Thymus (tissue), 11 donors: ENCODE data around the gene RNF26. TPM values are rescaled to one million over a fixed set of nuclear protein-coding genes. Genes with fewer than 3 reads are reported as not detected.

Experiments used
- DNase-seq, 9 donors: peaks; one replicate each; pipeline ENCODE4 v3.0.0-alpha.2; 2013; ENCODE audit warnings: low spot score in 9 of 9, low read depth in 6 of 9, missing footprints in 1 of 9
- H3K27ac ChIP-seq, 2 donors: one replicate each; pipeline ENCODE4 v1.5.1; 2013; ENCODE audit warnings: control low read depth in 1 of 2, low read depth in 1 of 2, low read length in 1 of 2, mild to moderate bottlenecking in 1 of 2, moderate library complexity in 1 of 2
- H3K27me3 ChIP-seq, 2 donors: one replicate each; pipeline ENCODE4 v1.5.1; 2013; ENCODE audit warnings: low read length in 1 of 2; ENCODE audit not compliant: control insufficient read depth in 2 of 2, insufficient read depth in 1 of 2
- H3K36me3 ChIP-seq, 2 donors: one replicate each; pipeline ENCODE4 v1.5.1; 2013; ENCODE audit warnings: low read length in 1 of 2, mild to moderate bottlenecking in 1 of 2, moderate library complexity in 1 of 2; ENCODE audit not compliant: control insufficient read depth in 2 of 2, insufficient read depth in 2 of 2
- H3K4me1 ChIP-seq, 2 donors: one replicate each; pipeline ENCODE4 v1.5.1; 2013; ENCODE audit warnings: low read length in 2 of 2; ENCODE audit not compliant: control insufficient read depth in 2 of 2, insufficient read depth in 2 of 2
- H3K4me3 ChIP-seq, 2 donors: one replicate each; pipeline ENCODE4 v1.5.1; 2013; ENCODE audit warnings: low read length in 2 of 2, control low read depth in 1 of 2, mild to moderate bottlenecking in 1 of 2
- H3K9me3 ChIP-seq, 2 donors: one replicate each; pipeline ENCODE4 v1.5.1; 2013; ENCODE audit warnings: low read length in 1 of 2, mild to moderate bottlenecking in 1 of 2; ENCODE audit not compliant: control insufficient read depth in 2 of 2, insufficient read depth in 1 of 2
- WGBS: extraction: QIAGEN DNeasy Blood & Tissue Kit; methylation state at CpG from one replicate; pipeline ENCODE4 v1.1.7; 2013; 5-methylcytosine and 5-hydroxymethylcytosine counted together
- polyA plus RNA-seq: library from polyadenylated mRNA; stranded (reverse); fragments of 200-250 nt; gene quantifications from one replicate; pipeline ENCODE4 v1.2.3, GENCODE V29; 2013
- total RNA-seq: library from RNA; stranded (reverse); fragments of 120-200 nt; gene quantifications from one replicate; pipeline ENCODE4 v1.2.4, GENCODE V29; 2013
- donor health status: healthy.

The RNF26 gene
- total and polyA plus RNA-seq, 2 donors, result 2.7 to 9.0 TPM

- Histone ChIP-seq H3K27me3 (peaks cover 0 to 9% of the 10 kb centered on the region in 2 donors), H3K9me3 (peaks cover 0 to 12% of the 10 kb centered on the region in 2 donors), H3K4me1 (peaks cover 29 to 39% of the 10 kb centered on the region in 2 donors), H3K4me3 (no peak overlapping the region), H3K27ac (no peak overlapping the region), H3K36me3 (peaks cover 14 to 18% of the 10 kb centered on the region in 2 donors)
- WGBS, result 97% methylated on average over 17 of the region's 17 CpGs
- no peak for DNase-seq
Measured at GRCh38 chr11:119309953-119310681, 24.2 kb upstream of the RNF26 start.

DNA sequence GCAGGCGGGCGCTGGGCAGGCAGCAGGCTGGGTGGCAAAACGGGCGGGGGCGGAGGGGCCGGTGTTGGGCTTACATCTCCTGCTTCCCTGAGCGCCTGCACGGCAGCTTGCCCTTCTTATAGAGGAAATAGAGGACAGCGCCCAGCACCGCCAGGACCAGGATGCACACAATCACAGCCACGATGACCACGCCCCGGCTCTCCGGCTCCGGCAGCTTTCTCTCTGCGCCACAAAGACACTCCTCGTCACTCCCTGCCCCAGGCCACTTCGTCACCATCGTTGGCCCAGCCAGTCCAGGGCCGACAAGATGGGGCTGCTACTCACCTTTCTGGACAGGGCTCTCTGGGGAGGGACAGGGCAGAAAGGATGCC, 23.7 kb upstream of the RNF26 start:
- DNase-seq, result no peak
- Histone ChIP-seq H3K4me1 (peaks cover 25 to 39% of the 10 kb centered on the region in 2 donors), H3K27ac (no peak overlapping the region), H3K9me3 (peaks cover 0 to 16% of the 10 kb centered on the region in 2 donors), H3K4me3 (no peak overlapping the region), H3K36me3 (peaks cover 14 to 18% of the 10 kb centered on the region in 2 donors), H3K27me3 (peaks cover 3 to 14% of the 10 kb centered on the region in 2 donors)
- WGBS, result 94% methylated on average over 20 of the region's 20 CpGs

DNA sequence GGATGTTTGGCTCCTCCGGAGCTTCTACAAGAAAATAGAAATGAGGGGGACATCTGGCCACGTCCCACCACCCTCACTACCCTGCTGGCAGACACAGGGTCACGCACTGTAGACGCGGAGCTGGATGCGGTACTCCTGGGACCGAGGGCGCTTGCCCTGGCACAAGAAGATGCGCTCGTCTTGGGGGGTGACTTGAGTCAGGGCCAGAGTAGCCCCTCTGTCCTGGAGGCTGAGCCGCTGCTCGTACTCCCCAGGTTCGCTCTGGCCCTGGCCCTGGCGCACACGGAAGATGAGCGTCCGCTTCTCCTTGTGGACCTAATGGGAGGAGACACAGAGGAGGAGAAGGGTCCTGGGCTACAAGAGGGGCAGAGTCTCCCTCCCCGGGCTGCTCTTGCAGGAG, 19.6 kb upstream of the RNF26 start:
- peaks cover 0 to 19% of the 10 kb centered on the region in 2 donors for H3K9me3 ChIP-seq
- H3K4me1 ChIP-seq, result peaks cover 26 to 56% of the 10 kb centered on the region in 2 donors
- 82% methylated on average over 18 of the region's 18 CpGs for WGBS
- H3K4me3 ChIP-seq, result peak overlapping the region; percentile 33 to 59
- H3K27me3 ChIP-seq, result peaks cover 37 to 55% of the 10 kb centered on the region in 2 donors
- H3K36me3 ChIP-seq, result peaks cover 6 to 10% of the 10 kb centered on the region in 2 donors
- no peak overlapping the region for H3K27ac ChIP-seq
- no peak for DNase-seq

DNA sequence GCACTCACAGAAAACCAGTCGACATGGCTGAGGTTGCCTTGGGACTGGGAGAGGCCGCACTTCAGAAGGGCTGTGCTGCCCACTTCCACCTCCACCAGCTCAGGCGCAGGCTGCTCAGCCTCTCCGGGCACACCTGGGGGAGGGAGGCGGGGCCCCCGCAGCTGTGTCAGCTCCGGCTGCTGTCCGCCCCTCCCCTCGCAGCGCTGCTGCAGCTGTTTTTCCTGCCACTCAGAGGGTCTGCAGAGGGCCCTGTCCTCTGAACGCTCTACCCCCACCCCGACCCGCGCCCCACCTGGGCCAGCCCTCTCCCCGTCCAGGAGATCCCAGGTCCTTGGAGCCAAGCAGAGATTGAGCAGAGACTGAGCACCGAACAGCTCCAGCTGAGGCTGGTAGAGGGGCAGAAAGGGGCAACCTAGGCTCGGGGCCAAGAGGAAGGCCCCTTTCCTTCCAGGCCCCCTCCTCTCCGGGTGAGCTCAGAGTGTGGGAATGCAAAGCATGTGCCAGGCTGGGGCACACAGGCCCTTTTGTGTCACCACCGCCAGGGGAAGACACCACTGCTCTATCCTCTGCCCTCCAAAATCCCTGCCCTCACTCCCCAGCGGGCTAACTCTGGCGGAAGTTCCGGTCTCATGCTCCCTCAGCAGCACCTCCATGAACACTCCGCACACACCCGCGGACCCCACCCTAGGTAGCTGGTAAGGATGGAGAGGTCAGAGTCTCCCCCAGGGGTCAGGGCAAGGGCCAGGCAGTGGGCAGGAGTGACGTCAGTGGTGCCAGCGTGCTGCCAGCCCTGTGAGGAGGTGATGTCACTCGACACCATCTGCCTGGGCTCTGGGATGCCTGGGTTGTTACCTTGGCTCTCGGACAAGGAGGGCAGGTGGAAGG, 19.0 kb upstream of the RNF26 start:
- H3K36me3 ChIP-seq, result peaks cover 3 to 10% of the 10 kb centered on the region in 2 donors
- peaks cover 0 to 19% of the 10 kb centered on the region in 2 donors for H3K9me3 ChIP-seq
- peaks cover 38 to 61% of the 10 kb centered on the region in 2 donors for H3K27me3 ChIP-seq
- DNase-seq, result peak in 6 of 9 donors; percentile 72 to 91 (median 82)
- peaks cover 26 to 62% of the 10 kb centered on the region in 2 donors for H3K4me1 ChIP-seq
- peak overlapping the region; percentile 33 to 59 for H3K4me3 ChIP-seq
- WGBS, result 3% methylated on average over 29 of the region's 29 CpGs
- peak overlapping the region; percentile 21 to 25 for H3K27ac ChIP-seq

GRCh38 chr11:119316016-119316728, 18.2 kb upstream of the RNF26 start:
- 1% methylated on average over 46 of the region's 46 CpGs for WGBS
- peak overlapping the region; percentile 33 to 59 for H3K4me3 ChIP-seq
- H3K36me3 ChIP-seq, result peaks cover 2 to 3% of the 10 kb centered on the region in 2 donors
- peaks cover 32 to 70% of the 10 kb centered on the region in 2 donors for H3K4me1 ChIP-seq
- peaks cover 0 to 19% of the 10 kb centered on the region in 2 donors for H3K9me3 ChIP-seq
- peaks cover 42 to 69% of the 10 kb centered on the region in 2 donors for H3K27me3 ChIP-seq
- DNase-seq, result no peak
- no peak overlapping the region for H3K27ac ChIP-seq

- peak within 1 kb of the TSS; percentile 33 to 59 for H3K4me3 ChIP-seq
- H3K4me1 ChIP-seq, result peaks cover 36 to 77% of the 10 kb centered on the region in 2 donors
- H3K9me3 ChIP-seq, result peaks cover 0 to 19% of the 10 kb centered on the region in 2 donors
- H3K27ac ChIP-seq, result peak within 1 kb of the TSS; percentile 10 to 37
- no peaks in the 10 kb centered on the region for H3K36me3 ChIP-seq
- DNase-seq, result no peak
- 3% methylated on average over 74 of the region's 74 CpGs for WGBS
- H3K27me3 ChIP-seq, result peaks cover 42 to 73% of the 10 kb centered on the region in 2 donors
Measured at GRCh38 chr11:119316729-119317591, 17.4 kb upstream of the RNF26 start, which contains the start of gene MCAM. MCAM (minus strand) TSS chr11:119317130; CDS start chr11:119317101, 29 bp downstream.

DNA sequence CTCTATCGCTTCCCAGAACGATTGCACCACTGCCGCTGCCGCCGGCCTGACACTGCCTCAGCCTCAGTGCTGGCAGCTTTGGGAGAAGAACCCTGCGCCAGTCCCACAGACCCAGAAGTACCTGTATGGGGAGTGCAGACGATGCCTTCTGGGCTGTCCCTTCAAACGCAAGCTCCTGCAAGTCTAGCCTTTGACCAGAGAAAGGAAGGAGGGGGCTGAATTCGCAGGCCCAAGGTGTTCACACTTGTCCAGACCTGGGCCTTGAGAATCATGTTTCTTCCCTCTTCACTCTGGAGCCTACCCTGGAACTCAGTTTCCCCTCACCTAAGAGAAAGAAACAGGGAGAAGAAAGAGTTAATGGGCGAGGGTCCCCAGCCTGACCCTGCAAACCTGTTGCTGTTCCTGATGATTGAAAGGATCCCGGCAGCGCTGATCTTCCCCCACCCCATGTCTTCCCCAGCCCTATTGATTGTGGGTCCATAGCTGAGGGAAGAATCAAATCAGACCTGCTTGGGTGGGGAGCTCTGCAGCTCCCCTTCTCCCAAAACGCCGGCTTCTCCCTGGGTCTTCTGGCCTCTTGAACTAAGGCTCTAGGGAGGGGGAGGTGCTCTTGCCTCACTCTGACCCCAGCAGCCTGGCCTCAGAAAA, 16.6 kb upstream of the RNF26 start:
- 80% methylated on average over 14 of the region's 14 CpGs for WGBS
- peak overlapping the region in 1 of 2 donors; percentile 59 for H3K4me3 ChIP-seq
- H3K9me3 ChIP-seq, result peaks cover 0 to 19% of the 10 kb centered on the region in 2 donors
- H3K4me1 ChIP-seq, result peaks cover 36 to 77% of the 10 kb centered on the region in 2 donors
- H3K27me3 ChIP-seq, result peaks cover 42 to 71% of the 10 kb centered on the region in 2 donors
- H3K27ac ChIP-seq, result peak overlapping the region; percentile 10 to 37
- no peak for DNase-seq
- no peaks in the 10 kb centered on the region for H3K36me3 ChIP-seq
